Measurements from ENCODE around the gene MYH11. TPM values are rescaled to one million over a fixed set of nuclear protein-coding genes. Genes with fewer than 3 reads are reported as not detected.

MYH11 gene
- total RNA-seq, 1 donor from 2014 or later: 1.9 TPM

DNA sequence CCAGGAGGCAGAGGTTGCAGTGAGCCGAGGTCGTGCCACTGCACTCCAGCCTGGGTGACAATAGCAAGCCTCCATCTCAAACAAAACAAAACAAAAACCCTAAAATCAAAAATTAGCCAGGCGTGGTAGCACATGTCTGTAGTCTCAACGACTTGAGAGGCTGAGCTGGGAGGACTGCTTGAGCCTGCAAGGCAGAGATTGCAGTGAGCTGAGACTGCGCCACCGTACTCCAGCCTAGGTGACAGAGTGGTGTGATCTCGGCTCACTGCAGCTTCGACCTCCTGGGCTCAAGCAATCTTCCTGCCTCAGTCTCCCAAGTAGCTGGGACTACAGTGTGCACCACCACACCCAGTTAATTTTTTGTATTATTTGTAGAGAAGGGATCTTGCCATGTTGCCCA is 87.6 kb downstream of the MYH11 start:
- H3K27me3 Mint-ChIP-seq (ENCODE audit: unreplicated experiment): peaks cover 25% of the 10 kb centered on the region
- no peak overlapping the region for H3K27ac Mint-ChIP-seq (ENCODE audit: unreplicated experiment)

DNA sequence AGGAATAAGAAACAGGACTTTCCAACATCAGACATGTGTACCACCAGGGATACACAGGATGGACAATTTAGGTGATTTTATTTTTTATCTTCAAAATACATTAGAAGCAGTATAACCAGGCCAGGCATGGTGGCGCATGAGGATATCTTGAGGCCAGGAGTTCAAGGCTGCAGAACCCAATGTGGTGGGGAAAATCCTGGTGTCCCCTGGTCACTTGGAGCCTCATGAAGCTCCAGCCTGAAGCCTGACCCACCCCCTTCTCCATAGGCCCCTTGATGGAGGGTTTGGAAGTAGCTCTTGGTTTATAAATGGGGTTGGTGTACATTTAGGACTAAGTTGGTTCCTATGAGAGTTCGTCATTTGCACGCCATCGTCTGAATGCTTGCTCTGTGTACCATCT is 88.6 kb downstream of the MYH11 start:
- Mint-ChIP-seq H3K4me3 (ENCODE audit: unreplicated experiment) (no peak overlapping the region), H3K4me1 (ENCODE audit: unreplicated experiment) (peaks cover 3% of the 10 kb centered on the region), H3K27ac (ENCODE audit: unreplicated experiment) (no peak overlapping the region), H3K9me3 (ENCODE audit: unreplicated experiment) (no peaks in the 10 kb centered on the region), H3K36me3 (ENCODE audit: unreplicated experiment) (peaks cover 2% of the 10 kb centered on the region), H3K27me3 (ENCODE audit: unreplicated experiment) (peaks cover 19% of the 10 kb centered on the region)
- TF ChIP-seq, protein P1, sequence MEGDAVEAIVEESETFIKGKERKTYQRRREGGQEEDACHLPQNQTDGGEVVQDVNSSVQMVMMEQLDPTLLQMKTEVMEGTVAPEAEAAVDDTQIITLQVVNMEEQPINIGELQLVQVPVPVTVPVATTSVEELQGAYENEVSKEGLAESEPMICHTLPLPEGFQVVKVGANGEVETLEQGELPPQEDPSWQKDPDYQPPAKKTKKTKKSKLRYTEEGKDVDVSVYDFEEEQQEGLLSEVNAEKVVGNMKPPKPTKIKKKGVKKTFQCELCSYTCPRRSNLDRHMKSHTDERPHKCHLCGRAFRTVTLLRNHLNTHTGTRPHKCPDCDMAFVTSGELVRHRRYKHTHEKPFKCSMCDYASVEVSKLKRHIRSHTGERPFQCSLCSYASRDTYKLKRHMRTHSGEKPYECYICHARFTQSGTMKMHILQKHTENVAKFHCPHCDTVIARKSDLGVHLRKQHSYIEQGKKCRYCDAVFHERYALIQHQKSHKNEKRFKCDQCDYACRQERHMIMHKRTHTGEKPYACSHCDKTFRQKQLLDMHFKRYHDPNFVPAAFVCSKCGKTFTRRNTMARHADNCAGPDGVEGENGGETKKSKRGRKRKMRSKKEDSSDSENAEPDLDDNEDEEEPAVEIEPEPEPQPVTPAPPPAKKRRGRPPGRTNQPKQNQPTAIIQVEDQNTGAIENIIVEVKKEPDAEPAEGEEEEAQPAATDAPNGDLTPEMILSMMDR (IDR thresholded peaks at IDR 0.05): no peak
- no peak for DNase-seq (ENCODE audit: extremely low spot score, unreplicated experiment)

More for the DNA sequence above, 87.6 kb downstream of the MYH11 start:
- DNase-seq (ENCODE audit: extremely low spot score, unreplicated experiment): no peak
- Mint-ChIP-seq H3K4me3 (ENCODE audit: unreplicated experiment) (no peak overlapping the region), H3K36me3 (ENCODE audit: unreplicated experiment) (peaks cover 2% of the 10 kb centered on the region), H3K9me3 (ENCODE audit: unreplicated experiment) (no peaks in the 10 kb centered on the region), H3K4me1 (ENCODE audit: unreplicated experiment) (peaks cover 3% of the 10 kb centered on the region)
- TF ChIP-seq, protein P1 (IDR thresholded peaks at IDR 0.05): no peak

DNA sequence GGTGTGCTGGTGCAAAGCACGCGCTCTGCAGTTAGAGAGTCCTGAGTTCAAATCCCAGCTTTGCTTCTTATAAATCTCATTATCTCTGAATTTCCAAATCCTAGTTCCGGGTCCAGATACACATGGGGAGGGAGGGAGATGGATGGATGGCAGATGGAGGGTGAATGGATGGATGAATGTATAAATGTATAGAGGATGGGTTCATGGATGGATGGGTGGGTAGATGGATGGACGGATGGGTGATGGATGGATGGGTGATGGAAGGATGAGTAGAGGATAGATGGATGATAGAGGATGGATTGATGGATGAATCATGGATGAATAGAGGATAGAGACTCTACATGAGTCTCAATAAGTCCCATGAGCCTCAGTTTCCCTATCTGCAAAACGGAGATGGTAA is 89.9 kb downstream of the MYH11 start:
- Mint-ChIP-seq H3K27me3 (ENCODE audit: unreplicated experiment) (peaks cover 22% of the 10 kb centered on the region), H3K27ac (ENCODE audit: unreplicated experiment) (no peak overlapping the region), H3K4me3 (ENCODE audit: unreplicated experiment) (no peak overlapping the region), H3K36me3 (ENCODE audit: unreplicated experiment) (peaks cover 2% of the 10 kb centered on the region), H3K9me3 (ENCODE audit: unreplicated experiment) (no peaks in the 10 kb centered on the region), H3K4me1 (ENCODE audit: unreplicated experiment) (peaks cover 3% of the 10 kb centered on the region)
- DNase-seq (ENCODE audit: extremely low spot score, unreplicated experiment): no peak
- TF ChIP-seq, protein P1 (IDR thresholded peaks at IDR 0.05): no peak

DNA sequence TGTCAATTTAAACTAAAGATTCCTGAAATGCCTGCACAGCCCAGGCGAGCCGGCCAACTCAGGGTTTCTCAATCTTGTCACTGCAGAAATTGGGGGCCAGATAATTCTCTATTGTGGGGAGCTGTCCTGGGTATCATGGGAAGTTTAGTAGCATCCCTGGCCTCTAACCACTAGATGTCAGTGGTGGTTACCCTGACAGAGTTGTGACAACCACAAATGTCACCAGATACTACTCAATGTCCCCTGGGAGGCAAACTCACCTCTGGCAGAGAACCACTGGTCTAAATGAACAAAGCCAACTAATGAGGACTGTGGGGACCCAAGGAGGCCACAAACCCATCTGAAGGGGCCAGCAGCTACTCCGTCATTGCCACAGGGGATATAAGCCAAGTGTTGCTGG is 90.9 kb downstream of the MYH11 start:
- TF ChIP-seq, protein P1 (IDR thresholded peaks at IDR 0.05): peak; percentile 78
- no peak for DNase-seq (ENCODE audit: extremely low spot score, unreplicated experiment)
- Mint-ChIP-seq H3K4me1 (ENCODE audit: unreplicated experiment) (peaks cover 3% of the 10 kb centered on the region), H3K4me3 (ENCODE audit: unreplicated experiment) (no peak overlapping the region), H3K36me3 (ENCODE audit: unreplicated experiment) (peaks cover 2% of the 10 kb centered on the region), H3K9me3 (ENCODE audit: unreplicated experiment) (no peaks in the 10 kb centered on the region), H3K27me3 (ENCODE audit: unreplicated experiment) (peaks cover 18% of the 10 kb centered on the region), H3K27ac (ENCODE audit: unreplicated experiment) (no peak overlapping the region)

DNA sequence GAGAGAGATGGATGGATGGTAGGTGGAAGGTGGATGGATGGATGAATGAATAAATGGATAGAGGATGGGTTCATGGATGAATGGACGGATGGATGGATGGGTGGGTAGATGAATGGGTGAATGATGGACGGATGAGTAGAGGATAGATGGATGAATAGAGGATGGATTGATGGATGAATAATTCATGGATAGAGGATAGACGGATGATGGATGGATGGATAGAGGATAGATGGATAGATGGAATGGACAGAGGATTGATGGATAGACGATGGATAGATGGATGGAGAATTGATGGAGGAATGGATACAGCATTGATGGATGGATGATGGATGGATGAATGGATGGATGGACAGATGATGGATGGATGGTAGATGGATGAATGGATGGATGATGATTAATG is 91.7 kb downstream of the MYH11 start:
- Mint-ChIP-seq H3K9me3 (ENCODE audit: unreplicated experiment) (no peaks in the 10 kb centered on the region), H3K4me1 (ENCODE audit: unreplicated experiment) (peaks cover 3% of the 10 kb centered on the region)

More for the DNA sequence above, 91.7 kb downstream of the MYH11 start:
- H3K27me3 Mint-ChIP-seq (ENCODE audit: unreplicated experiment): peaks cover 18% of the 10 kb centered on the region
- H3K27ac Mint-ChIP-seq (ENCODE audit: unreplicated experiment): no peak overlapping the region
- no peak for DNase-seq (ENCODE audit: extremely low spot score, unreplicated experiment)
- TF ChIP-seq, protein P1 (IDR thresholded peaks at IDR 0.05): no peak
- no peak overlapping the region for H3K4me3 Mint-ChIP-seq (ENCODE audit: unreplicated experiment)
- peaks cover 2% of the 10 kb centered on the region for H3K36me3 Mint-ChIP-seq (ENCODE audit: unreplicated experiment)
